ENCODE measurements around the gene FLII.

Gene FLII

GRCh38 chr17:18213666-18214270 is 44.8 kb downstream of the FLII start:
- DNase-seq: no peak

GRCh38 chr17:18208092-18208491 is 50.4 kb downstream of the FLII start:
- DNase-seq: no peak

GRCh38 chr17:18206962-18207361 is 51.6 kb downstream of the FLII start:
- no peak for DNase-seq

- no peak for DNase-seq
Observed at GRCh38 chr17:18205861-18206260, 52.7 kb downstream of the FLII start.

GRCh38 chr17:18203308-18203707 is 55.2 kb downstream of the FLII start:
- DNase-seq: no peak

GRCh38 chr17:18201108-18201507 is 57.4 kb downstream of the FLII start:
- DNase-seq: no peak

- no peak for DNase-seq
Observed at GRCh38 chr17:18198530-18198929, 60.0 kb downstream of the FLII start.

GRCh38 chr17:18197535-18198194 is 60.9 kb downstream of the FLII start:
- DNase-seq: no peak

GRCh38 chr17:18195246-18195645 is 63.3 kb downstream of the FLII start:
- DNase-seq: no peak

All from NCI-H526 treated with DMSO at 0.1 percent for 48 hours (cell line).